Loucy (cell line): ENCODE results near the gene FRAS1.

Experiments
- EZH2phosphoT487 ChIP-seq: fragments of 200-600 bp; IDR thresholded peaks from 2 replicates; pipeline ENCODE4 v1.6.1; 2018; ENCODE audit warnings: antibody characterized with exemption, mild to moderate bottlenecking, moderate library complexity, borderline replicate concordance
- TF ChIP-seq, protein P1 (sequence below): fragments of 200-600 bp; sonication (generic); conservative IDR thresholded peaks from 2 replicates; pipeline ENCODE4 v1.5.1; 2014; ENCODE audit warnings: mild to moderate bottlenecking, antibody characterized with exemption, low read length

- TF ChIP-seq, protein P1, sequence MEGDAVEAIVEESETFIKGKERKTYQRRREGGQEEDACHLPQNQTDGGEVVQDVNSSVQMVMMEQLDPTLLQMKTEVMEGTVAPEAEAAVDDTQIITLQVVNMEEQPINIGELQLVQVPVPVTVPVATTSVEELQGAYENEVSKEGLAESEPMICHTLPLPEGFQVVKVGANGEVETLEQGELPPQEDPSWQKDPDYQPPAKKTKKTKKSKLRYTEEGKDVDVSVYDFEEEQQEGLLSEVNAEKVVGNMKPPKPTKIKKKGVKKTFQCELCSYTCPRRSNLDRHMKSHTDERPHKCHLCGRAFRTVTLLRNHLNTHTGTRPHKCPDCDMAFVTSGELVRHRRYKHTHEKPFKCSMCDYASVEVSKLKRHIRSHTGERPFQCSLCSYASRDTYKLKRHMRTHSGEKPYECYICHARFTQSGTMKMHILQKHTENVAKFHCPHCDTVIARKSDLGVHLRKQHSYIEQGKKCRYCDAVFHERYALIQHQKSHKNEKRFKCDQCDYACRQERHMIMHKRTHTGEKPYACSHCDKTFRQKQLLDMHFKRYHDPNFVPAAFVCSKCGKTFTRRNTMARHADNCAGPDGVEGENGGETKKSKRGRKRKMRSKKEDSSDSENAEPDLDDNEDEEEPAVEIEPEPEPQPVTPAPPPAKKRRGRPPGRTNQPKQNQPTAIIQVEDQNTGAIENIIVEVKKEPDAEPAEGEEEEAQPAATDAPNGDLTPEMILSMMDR: no peak
- TF ChIP-seq EZH2phosphoT487: no peak
Measured at GRCh38 chr4:78313754-78314120, 256.6 kb downstream of the FRAS1 start.
